HepG2 (cell line): ENCODE measurements around the gene TTLL8. TPM values are rescaled to one million over a fixed set of nuclear protein-coding genes. Genes with fewer than 3 reads are reported as not detected.

Experiments used
- ATAC-seq: fragments of 200-7000 bp; cut with Tn5 transposase; 3 replicates; pipeline ENCODE4 v1.9.1; 2020; ENCODE audit warnings: mild to moderate bottlenecking, moderate library complexity
- BruUV-seq: library from RNA; stranded (reverse); fragments of 400-500 nt; replicated peaks from 2 replicates; lab custom pipeline; 2021; lab: Mats Ljungman, UMichigan
- CTCF ChIA-PET: fragments of 300-600 bp; formaldehyde crosslinking; extraction: SDS; loops from one replicate; lab custom pipeline; 2021; ENCODE audit warnings: low total read pairs, inconsistent platforms, low intra/inter-chr PET ratio; lab: Yijun Ruan, JAX
- POLR2A ChIA-PET: fragments of 350-600 bp; sonication (Branson Sonifier 250); formaldehyde crosslinking; loops from one replicate; lab custom pipeline; 2020; ENCODE audit warnings: antibody characterized with exemption, inconsistent platforms; lab: Yijun Ruan, JAX
- DNase-seq: peaks from one replicate; pipeline ENCODE4 v3.0.0-alpha.2; 2015; ENCODE audit warnings: low spot score
- FAIRE-seq: peaks from 3 replicates; lab custom pipeline; 2011; peaks lifted over from hg19 to GRCh38; lab: Jason Lieb, UNC
- H2AFZ ChIP-seq: one replicate; pipeline ENCODE4 v1.6.1; 2011; ENCODE audit warnings: low read length, inconsistent platforms
- H3K27ac ChIP-seq: fragments of 300-600 bp; 3 replicates; pipeline ENCODE4 v1.8.0; 2011; ENCODE audit warnings: mixed run types, mild to moderate bottlenecking, mixed read lengths, low read length, inconsistent platforms; ENCODE audit not compliant: insufficient read depth; ENCODE audit errors: extremely low read length
- H3K27me3 ChIP-seq, 2 experiments: fragments of 200-600 bp in 1 of 2; 2 replicates in 1 of 2; 3 replicates in 1 of 2; pipeline versions ENCODE4 v1.6.0 to v1.8.0; 2011; ENCODE audit warnings: low read length in 2 of 2, mild to moderate bottlenecking in 2 of 2, moderate library complexity in 2 of 2, inconsistent platforms in 1 of 2; ENCODE audit not compliant: insufficient read depth in 2 of 2, control insufficient read depth in 1 of 2
- H3K36me3 ChIP-seq, 2 experiments: fragments of 200-600 bp in 1 of 2; replicated peaks in 1 of 2; 2 replicates in 1 of 2; 3 replicates in 1 of 2; pipeline versions ENCODE4 v1.5.1 to v1.8.0; 2011; ENCODE audit warnings: low read length in 2 of 2, inconsistent platforms in 1 of 2; ENCODE audit not compliant: insufficient read depth in 2 of 2, control insufficient read depth in 1 of 2
- H3K4me1 ChIP-seq: 2 replicates; pipeline ENCODE4 v1.5.1; 2012; ENCODE audit warnings: low read length, inconsistent platforms; ENCODE audit not compliant: insufficient read depth
- H3K4me2 ChIP-seq: 2 replicates; pipeline ENCODE4 v1.6.0; 2011; ENCODE audit warnings: low read depth, low read length, inconsistent platforms
- H3K4me3 ChIP-seq, 3 experiments: fragments of 200-600 bp in 1 of 3; sonication (generic), shearing (Covaris generic) in 1 of 3; replicated peaks in 1 of 3; 2 replicates each; pipeline ENCODE4 v1.5.1; 2011 to 2016; ENCODE audit warnings: low read length in 3 of 3, inconsistent platforms in 2 of 3, low read depth in 2 of 3, mild to moderate bottlenecking in 2 of 3, control low read depth in 1 of 3, mixed read lengths in 1 of 3; ENCODE audit not compliant: insufficient read depth in 1 of 3
- H3K79me2 ChIP-seq: one replicate; pipeline ENCODE4 v1.6.1; 2011; ENCODE audit warnings: low read length, inconsistent platforms; ENCODE audit not compliant: insufficient read depth
- H3K9ac ChIP-seq: 2 replicates; pipeline ENCODE4 v1.6.0; 2011; ENCODE audit warnings: mild to moderate bottlenecking, low read depth, low read length, inconsistent platforms; ENCODE audit not compliant: insufficient read depth
- H3K9me3 ChIP-seq: 2 replicates; pipeline ENCODE4 v1.5.1; 2012; ENCODE audit warnings: mild to moderate bottlenecking, low read length
- H4K20me1 ChIP-seq: 2 replicates; pipeline ENCODE4 v1.6.0; 2011; ENCODE audit warnings: inconsistent platforms, mild to moderate bottlenecking, low read length, moderate library complexity; ENCODE audit not compliant: insufficient read depth
- CEBPG ChIP-seq: IDR thresholded peaks from 2 replicates; pipeline ENCODE4 v1.6.1; 2016
- GABPB1 ChIP-seq: IDR thresholded peaks from 2 replicates; pipeline ENCODE4 v1.6.1; 2016; ENCODE audit warnings: mild to moderate bottlenecking, missing genetic modification reagents, moderate library complexity, missing compliant biosample characterization
- GPN1 ChIP-seq: sonication (generic); formaldehyde crosslinking; IDR thresholded peaks from 2 replicates; pipeline ENCODE4 v1.5.1; 2020; ENCODE audit warnings: missing genetic modification reagents, borderline replicate concordance
- NKX3-1 ChIP-seq: sonication (generic); formaldehyde crosslinking; IDR thresholded peaks from 2 replicates; pipeline ENCODE4 v1.5.0; 2020; ENCODE audit warnings: missing genetic modification reagents
- NR1H2 ChIP-seq: sonication (generic); formaldehyde crosslinking; IDR thresholded peaks from 2 replicates; pipeline ENCODE4 v1.8.1; 2022; ENCODE audit warnings: low read depth, missing genetic modification reagents, borderline replicate concordance
- SMAD3 ChIP-seq: sonication (generic); formaldehyde crosslinking; IDR thresholded peaks from 2 replicates; pipeline ENCODE4 v1.4.0; 2020; ENCODE audit warnings: missing genetic modification reagents
- SOX13 ChIP-seq, 3 experiments: fragments of 450-650 bp in 1 of 3; sonication (generic) in 1 of 3; formaldehyde crosslinking in 1 of 3; IDR thresholded peaks in 2 of 3; conservative IDR thresholded peaks in 1 of 3; 2 replicates each; pipeline versions ENCODE4 v1.5.0 to v1.6.1; 2016 to 2020; ENCODE audit warnings: antibody characterized with exemption in 1 of 3, mild to moderate bottlenecking in 1 of 3, missing compliant biosample characterization in 1 of 3, missing genetic modification reagents in 1 of 3, moderate library complexity in 1 of 3
- STAG1 ChIP-seq: sonication (generic); formaldehyde crosslinking; IDR thresholded peaks from 2 replicates; pipeline ENCODE4 v1.4.0; 2020; ENCODE audit warnings: missing genetic modification reagents
- TBX2 ChIP-seq: sonication (generic); formaldehyde crosslinking; IDR thresholded peaks from 2 replicates; pipeline ENCODE4 v1.5.0; 2020; ENCODE audit warnings: missing genetic modification reagents, mild to moderate bottlenecking, borderline replicate concordance
- TCF12 ChIP-seq, 2 experiments: fragments of 450-650 bp in 1 of 2; sonication (generic) in 1 of 2; formaldehyde crosslinking in 1 of 2; IDR thresholded peaks; 2 replicates each; pipeline versions ENCODE4 v1.6.1 to v1.8.0; 2017 to 2022; ENCODE audit warnings: antibody characterized with exemption in 1 of 2, mild to moderate bottlenecking in 1 of 2, missing genetic modification reagents in 1 of 2, moderate library complexity in 1 of 2
- TRIM24 ChIP-seq: sonication (generic); formaldehyde crosslinking; IDR thresholded peaks from 2 replicates; pipeline ENCODE4 v1.8.0; 2022; ENCODE audit warnings: mild to moderate bottlenecking, missing genetic modification reagents
- ZNF124 ChIP-seq: sonication (generic); formaldehyde crosslinking; IDR thresholded peaks from 2 replicates; pipeline ENCODE4 v1.4.0; 2020; ENCODE audit warnings: missing genetic modification reagents
- ZNF331 ChIP-seq: sonication (generic); formaldehyde crosslinking; IDR thresholded peaks from 2 replicates; pipeline ENCODE4 v1.4.0; 2020; ENCODE audit warnings: missing genetic modification reagents
- ZNF44 ChIP-seq: sonication (generic); formaldehyde crosslinking; IDR thresholded peaks from 2 replicates; pipeline ENCODE4 v1.5.1; 2020; ENCODE audit warnings: mild to moderate bottlenecking, missing genetic modification reagents
- ZNF574 ChIP-seq: sonication (generic); formaldehyde crosslinking; IDR thresholded peaks from 2 replicates; pipeline ENCODE4 v1.4.0; 2020; ENCODE audit warnings: missing genetic modification reagents
- ZSCAN21 ChIP-seq: sonication (generic); formaldehyde crosslinking; IDR thresholded peaks from 2 replicates; pipeline ENCODE4 v1.8.0; 2022; ENCODE audit warnings: mild to moderate bottlenecking, missing genetic modification reagents, moderate library complexity, borderline replicate concordance
- WGBS: methylation state at CpG from one replicate; pipeline ENCODE4 v1.1.6; 2017; ENCODE audit warnings: low lambda C conversion rate; 5-methylcytosine and 5-hydroxymethylcytosine counted together
- in situ Hi-C: cut with HindIII; loops from 2 replicates; pipeline ENCODE4 v1.10.0; 2017; ENCODE audit warnings: low pct_unique_long_range_greater_than_20kb; ENCODE audit not compliant: extremely low pct_ligation_motif_present
- intact Hi-C: fragments of 100-400 bp; cut with micrococcal nuclease; formaldehyde crosslinking; loops from one replicate; pipeline ENCODE4 v1.10.0; 2022; ENCODE audit not compliant: unreplicated experiment
- polyA plus RNA-seq, 8 experiments: library from polyadenylated mRNA; depleted of rRNA in 3 of 8; stranded (reverse) in 7 of 8; unstranded in 1 of 8; fragments of >200 nt; fragmentation: Illumina TruSeq in 4 of 8; extraction: Trizol in 4 of 8; gene quantifications; 2 replicates each; pipeline versions ENCODE4 v1.2.1 to v1.2.3, GENCODE V29; 2011 to 2016; ENCODE audit warnings: low read depth in 4 of 8, missing spikeins in 1 of 8, mixed read lengths in 1 of 8; ENCODE audit not compliant: insufficient read depth in 1 of 8
- total RNA-seq, 5 experiments: library from RNA; depleted of rRNA; stranded (reverse); fragments of >200 nt; fragmentation: Illumina TruSeq; extraction: Trizol; gene quantifications; 2 replicates each; pipeline ENCODE4 v1.2.3, GENCODE V29; 2016; ENCODE audit warnings: low read depth in 1 of 5
- TF ChIP-seq, protein P1 (sequence below): sonication (generic); IDR thresholded peaks from 2 replicates; pipeline ENCODE4 v1.6.1; 2016; ENCODE audit warnings: low read depth, borderline replicate concordance
- TF ChIP-seq, protein P2 (sequence below): sonication (generic); formaldehyde crosslinking; IDR thresholded peaks from 2 replicates; pipeline ENCODE4 v1.5.0; 2020; ENCODE audit warnings: mild to moderate bottlenecking, missing genetic modification reagents

TTLL8 gene
- total and polyA plus RNA-seq, 2 of the 13 experiments (the other 11 are each of a cell fraction or from before 2014, with no cell fraction given), result not detected

DNA sequence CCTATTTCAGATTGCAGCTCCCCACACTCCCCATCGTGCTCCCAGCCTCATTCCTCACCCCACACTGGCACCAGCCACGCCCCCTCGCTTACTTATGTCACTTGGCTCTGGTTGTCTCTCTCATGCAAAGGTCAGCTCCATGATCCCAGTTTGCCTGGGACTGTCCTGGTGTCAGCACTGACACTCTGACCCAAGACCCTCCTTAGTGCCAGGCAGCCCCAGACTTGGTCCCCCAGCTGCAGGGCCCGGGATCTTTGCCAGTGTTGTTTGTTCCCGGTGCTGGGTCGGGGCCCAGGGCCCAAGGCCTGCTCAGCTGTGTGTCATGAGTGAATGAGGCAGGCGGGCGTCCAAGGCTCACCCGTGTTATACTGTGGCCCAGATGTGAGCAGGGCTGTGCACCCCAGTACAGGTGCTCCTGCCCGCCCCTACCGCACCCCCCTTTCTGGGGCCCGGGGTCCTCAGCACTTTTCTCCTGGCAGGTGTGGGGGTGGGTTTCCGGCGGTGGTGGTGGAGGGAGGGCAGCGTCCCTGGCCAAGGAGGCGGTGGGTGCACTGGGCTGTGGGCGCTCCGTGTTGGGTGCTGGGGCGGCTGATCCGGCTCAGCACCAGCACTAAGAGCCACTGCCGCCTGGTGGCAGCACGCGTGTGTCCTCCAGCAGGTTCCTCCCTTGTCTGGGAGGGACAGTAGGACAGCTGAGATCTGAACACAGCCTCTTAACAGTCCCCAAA is 65.0 kb downstream of the TTLL8 start:
- no TSS peak for BruUV-seq
- H3K9me3 ChIP-seq, result peaks cover 6% of the 10 kb centered on the region; the same call in 1 of the 2 replicates
- peaks cover 7% of the 10 kb centered on the region for H3K4me1 ChIP-seq
- intact Hi-C loops (loop anchor here (5.0 kb wide), 1 partner anchor 39 kb away; no protein-coding TSS in a partner anchor), in situ Hi-C loops (loop anchor here (5.0 kb wide), 1 partner anchor 61 kb away; no protein-coding TSS in a partner anchor)
- WGBS, result 7% methylated on average over 13 of the region's 23 CpGs
- H3K36me3 ChIP-seq, result no peaks in the 10 kb centered on the region
- H3K27ac ChIP-seq, result no peak overlapping the region
- H3K4me2 ChIP-seq, result peak overlapping the region; percentile 33; the same call in 1 of the 2 replicates
- no peaks in the 10 kb centered on the region for H3K79me2 ChIP-seq
- no peak overlapping the region for H2AFZ ChIP-seq
- POLR2A ChIA-PET, result interaction anchor here (1.1 kb wide), 1 partner anchor 26 kb away, joined by 3 read pairs; no protein-coding TSS in a partner anchor
- FAIRE-seq (peak; percentile 18), DNase-seq (peak; percentile 49), ATAC-seq (peak; percentile 92)
- H3K4me3 ChIP-seq, result peak overlapping the region in 1 of 3 experiments; percentile 10; a peak in 1 of 6 replicates
- no peaks in the 10 kb centered on the region for H4K20me1 ChIP-seq
- no peak overlapping the region for H3K9ac ChIP-seq
- H3K27me3 ChIP-seq, result peaks cover 3 to 19% of the 10 kb centered on the region in 2 experiments; a peak in 2 of 5 replicates
- CTCF ChIA-PET, result interaction anchor here (1.7 kb wide), 1 partner anchor 63 kb away, joined by 26 read pairs; no protein-coding TSS in a partner anchor
- TF ChIP-seq TCF12 (IDR thresholded peaks at IDR 0.05) (no peak), TCF12 (CRISPR knock-in tag; IDR thresholded peaks at IDR 0.05) (no peak), NKX3-1 (CRISPR knock-in tag) (no peak), TBX2 (CRISPR knock-in tag) (no peak), CEBPG (CRISPR knock-in tag) (no peak), GABPB1 (CRISPR knock-in tag) (peak; percentile 59), ZNF124 (CRISPR knock-in tag) (no peak), SOX13 (IDR thresholded peaks at IDR 0.05) (no peak), SOX13 (CRISPR knock-in tag; conservative IDR thresholded peaks at IDR 0.05 in 1 of 2, IDR thresholded peaks at IDR 0.05 in 1 of 2) (no peak), ZNF331 (CRISPR knock-in tag) (peak; percentile 50; the same call in 1 of the 2 replicates), STAG1 (CRISPR knock-in tag) (peak; percentile 85), ZSCAN21 (CRISPR knock-in tag) (0 out of 2 replicates have a peak, but pooled peaks have one; percentile 28), GPN1 (CRISPR knock-in tag) (no peak), TRIM24 (CRISPR knock-in tag) (no peak), SMAD3 (CRISPR knock-in tag) (no peak), NR1H2 (no peak), ZNF574 (peak; percentile 57; the same call in 1 of the 2 replicates), ZNF44 (CRISPR knock-in tag) (no peak)
- TF ChIP-seq, protein P1, sequence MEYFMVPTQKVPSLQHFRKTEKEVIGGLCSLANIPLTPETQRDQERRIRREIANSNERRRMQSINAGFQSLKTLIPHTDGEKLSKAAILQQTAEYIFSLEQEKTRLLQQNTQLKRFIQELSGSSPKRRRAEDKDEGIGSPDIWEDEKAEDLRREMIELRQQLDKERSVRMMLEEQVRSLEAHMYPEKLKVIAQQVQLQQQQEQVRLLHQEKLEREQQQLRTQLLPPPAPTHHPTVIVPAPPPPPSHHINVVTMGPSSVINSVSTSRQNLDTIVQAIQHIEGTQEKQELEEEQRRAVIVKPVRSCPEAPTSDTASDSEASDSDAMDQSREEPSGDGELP, result peak; percentile 12; the same call in 1 of the 2 replicates
- TF ChIP-seq, protein P2, sequence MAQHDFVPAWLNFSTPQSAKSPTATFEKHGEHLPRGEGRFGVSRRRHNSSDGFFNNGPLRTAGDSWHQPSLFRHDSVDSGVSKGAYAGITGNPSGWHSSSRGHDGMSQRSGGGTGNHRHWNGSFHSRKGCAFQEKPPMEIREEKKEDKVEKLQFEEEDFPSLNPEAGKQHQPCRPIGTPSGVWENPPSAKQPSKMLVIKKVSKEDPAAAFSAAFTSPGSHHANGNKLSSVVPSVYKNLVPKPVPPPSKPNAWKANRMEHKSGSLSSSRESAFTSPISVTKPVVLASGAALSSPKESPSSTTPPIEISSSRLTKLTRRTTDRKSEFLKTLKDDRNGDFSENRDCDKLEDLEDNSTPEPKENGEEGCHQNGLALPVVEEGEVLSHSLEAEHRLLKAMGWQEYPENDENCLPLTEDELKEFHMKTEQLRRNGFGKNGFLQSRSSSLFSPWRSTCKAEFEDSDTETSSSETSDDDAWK, result no peak
